ENCODE results near the gene MRPL36. TPM values are rescaled to one million over a fixed set of nuclear protein-coding genes. Genes with fewer than 3 reads are reported as not detected.

The MRPL36 gene
- total RNA-seq, 1 donor from 2014 or later, result 65.5 TPM

GRCh38 chr5:1748845-1749244 is 50.8 kb downstream of the MRPL36 start:
- ATAC-seq (ENCODE audit: poor library complexity) (no peak), DNase-seq (peak; percentile 20)
- intact Hi-C loops (cut with DNase I), result no loop called here

Other genes with a start within 250 kb of the MRPL36 start
- 126 TPM for gene NDUFS6, start 1.6 kb upstream of the MRPL36 start, total RNA-seq
- 15.8 TPM for gene IRX4, start 83.1 kb upstream of the MRPL36 start, total RNA-seq